IPS-20b (cell line): ENCODE measurements around the gene S100G.
"Not testable (repeated sequence)": the region's sequence is repeated elsewhere in the genome, so short reads cannot be mapped to it uniquely, and the experiment has no call there.

ENCODE experiments used
- H3K27ac ChIP-seq: one replicate; pipeline ENCODE4 v1.5.1; 2013; ENCODE audit warnings: low read length
- H3K27me3 ChIP-seq: 2 replicates; pipeline ENCODE4 v1.6.1; 2013; ENCODE audit warnings: mild to moderate bottlenecking, low read length, inconsistent platforms; ENCODE audit not compliant: insufficient read depth
- H3K36me3 ChIP-seq: 2 replicates; pipeline ENCODE4 v1.6.1; 2013; ENCODE audit warnings: low read depth, mild to moderate bottlenecking, inconsistent platforms, low read length, moderate library complexity; ENCODE audit not compliant: insufficient read depth
- H3K4me1 ChIP-seq: 2 replicates; pipeline ENCODE4 v1.6.1; 2013; ENCODE audit warnings: mild to moderate bottlenecking, control low read depth, inconsistent platforms, low read length, moderate library complexity; ENCODE audit not compliant: insufficient read depth
- H3K4me3 ChIP-seq: 2 replicates; pipeline ENCODE4 v1.5.1; 2013; ENCODE audit warnings: mild to moderate bottlenecking, low read length, inconsistent platforms
- H3K9ac ChIP-seq: 2 replicates; pipeline ENCODE4 v1.6.1; 2013; ENCODE audit warnings: low read depth, mild to moderate bottlenecking, inconsistent platforms, low read length, moderate library complexity
- H3K9me3 ChIP-seq: 2 replicates; pipeline ENCODE4 v1.6.1; 2013; ENCODE audit warnings: mild to moderate bottlenecking, low read depth, low read length, inconsistent platforms; ENCODE audit not compliant: insufficient read depth

Gene S100G, protein sequence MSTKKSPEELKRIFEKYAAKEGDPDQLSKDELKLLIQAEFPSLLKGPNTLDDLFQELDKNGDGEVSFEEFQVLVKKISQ

DNA sequence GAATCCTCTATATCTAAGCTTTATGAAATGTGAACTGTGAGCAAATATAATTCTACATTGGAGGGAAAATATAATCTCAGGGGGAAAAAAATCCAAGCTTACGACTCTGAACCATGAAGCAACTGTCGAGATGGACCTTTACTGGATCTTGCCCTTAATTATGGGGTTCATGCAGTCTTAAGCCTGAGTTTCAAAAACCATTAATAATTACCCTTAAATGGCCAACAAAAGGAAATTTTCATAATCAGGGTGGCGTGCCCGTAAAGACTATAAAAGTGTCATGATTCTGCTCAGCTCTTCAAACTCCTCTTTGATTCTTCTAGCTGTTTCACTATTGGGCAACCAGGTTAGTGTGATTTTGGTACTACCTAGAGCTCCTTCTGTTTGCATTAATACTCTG lies at the start of gene S100G:
Gene S100G (plus strand): TSS at position 301 of the 400 bp plus-strand sequence. CDS start 849 bp downstream, outside the sequence.
- H3K36me3 ChIP-seq: peaks cover 26% of the 10 kb centered on the region
- H3K27ac ChIP-seq: no peak within 1 kb of the TSS
- H3K9me3 ChIP-seq: no peaks in the 10 kb centered on the region
- H3K27me3 ChIP-seq: no peaks in the 10 kb centered on the region
- no peak within 1 kb of the TSS for H3K9ac ChIP-seq
- H3K4me3 ChIP-seq: no peak within 1 kb of the TSS
- H3K4me1 ChIP-seq: no peaks in the 10 kb centered on the region

DNA sequence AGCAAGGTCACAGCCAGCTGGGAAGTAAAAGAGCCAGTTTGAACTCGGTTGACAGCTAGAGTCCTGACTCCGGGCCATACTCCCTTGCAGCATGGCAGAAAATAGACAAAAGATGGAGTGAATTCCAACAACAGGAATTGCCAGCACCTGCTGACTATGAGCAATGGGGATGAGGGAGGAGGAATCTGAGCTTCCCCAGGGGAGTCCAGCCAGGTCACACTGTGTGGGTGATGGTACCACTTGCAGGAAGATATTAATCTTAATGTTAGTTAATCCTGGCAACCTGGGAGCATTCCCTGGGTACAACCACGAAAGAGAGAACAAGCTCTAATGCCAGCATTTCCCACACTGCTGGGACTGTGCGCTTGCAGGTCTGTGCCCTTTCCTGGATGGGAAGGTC lies 48.1 kb upstream of the S100G start:
- Histone ChIP-seq H3K9me3 (no peaks in the 10 kb centered on the region), H3K36me3 (peaks cover 15% of the 10 kb centered on the region; the same call in 1 of the 2 replicates), H3K9ac (no peak overlapping the region), H3K27me3 (no peaks in the 10 kb centered on the region), H3K4me1 (no peaks in the 10 kb centered on the region), H3K27ac (no peak overlapping the region), H3K4me3 (no peak overlapping the region)

DNA sequence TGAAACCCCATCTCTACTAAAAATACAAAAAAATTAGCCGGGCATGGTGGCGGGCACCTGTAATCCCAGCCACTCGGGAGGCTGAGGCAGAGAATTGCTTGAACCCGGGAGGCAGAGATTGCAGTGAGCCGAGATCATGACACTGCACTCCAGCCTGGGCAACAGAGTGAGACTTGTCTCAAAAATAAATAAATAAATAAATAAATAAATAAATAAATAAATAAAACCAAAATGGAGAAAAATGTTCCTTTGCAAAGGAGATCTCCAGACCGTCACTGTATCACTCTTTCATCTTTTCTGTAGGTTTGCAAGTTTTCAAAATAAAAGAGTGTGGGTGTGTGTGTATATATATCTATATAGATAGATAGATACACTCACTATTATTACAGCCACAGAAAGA lies 46.7 kb upstream of the S100G start:
- not testable (repeated sequence) for H3K27me3 ChIP-seq, H3K9me3 ChIP-seq, H3K4me1 ChIP-seq, H3K4me3 ChIP-seq, H3K9ac ChIP-seq, H3K27ac ChIP-seq
- H3K36me3 ChIP-seq: peaks cover 23% of the 10 kb centered on the region; the same call in 1 of the 2 replicates

DNA sequence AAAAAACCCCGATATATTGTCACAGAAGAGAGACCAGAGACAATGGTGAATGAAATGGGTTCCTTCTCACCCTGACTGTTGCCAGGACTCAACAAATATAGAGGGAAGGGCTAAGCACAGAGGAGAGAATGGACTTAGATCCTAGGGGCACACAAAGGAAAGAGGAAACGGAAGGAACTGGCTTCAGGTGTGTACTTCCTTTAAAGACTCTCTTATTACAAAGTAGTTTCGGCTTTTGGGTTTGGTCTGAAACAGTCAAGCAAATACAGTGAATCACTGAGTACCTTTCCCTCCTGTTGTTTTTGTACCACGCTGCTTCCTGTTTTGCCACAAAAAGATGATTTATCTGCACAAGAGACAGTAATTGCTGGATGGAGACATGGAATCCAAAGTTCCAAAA lies 46.1 kb upstream of the S100G start:
- Histone ChIP-seq H3K36me3 (peaks cover 28% of the 10 kb centered on the region; the same call in 1 of the 2 replicates), H3K4me3 (no peak overlapping the region), H3K27me3 (no peaks in the 10 kb centered on the region), H3K4me1 (no peaks in the 10 kb centered on the region), H3K9ac (no peak overlapping the region), H3K9me3 (no peaks in the 10 kb centered on the region), H3K27ac (no peak overlapping the region)

DNA sequence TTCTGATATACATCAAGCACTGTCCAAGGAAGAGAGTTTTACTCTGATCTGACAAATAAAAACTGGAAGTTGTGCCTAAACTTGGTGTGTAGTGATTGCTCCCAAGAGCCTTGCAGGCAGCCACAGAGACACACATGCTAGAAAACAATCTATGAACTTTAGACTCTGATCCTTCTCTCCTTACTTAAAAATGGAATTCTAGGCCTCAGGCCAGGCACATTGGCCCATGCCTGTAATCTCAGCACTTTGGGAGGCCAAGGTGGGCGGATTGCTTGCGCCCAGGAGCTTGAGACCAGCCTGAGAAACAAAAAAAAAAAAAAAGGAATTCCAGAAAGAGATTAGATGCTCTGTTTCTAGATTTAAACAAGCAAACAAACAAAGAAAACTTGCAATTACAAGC lies 45.6 kb upstream of the S100G start:
- Histone ChIP-seq H3K4me3 (no peak overlapping the region), H3K27ac (no peak overlapping the region), H3K9ac (no peak overlapping the region), H3K9me3 (no peaks in the 10 kb centered on the region), H3K36me3 (peaks cover 31% of the 10 kb centered on the region; the same call in 1 of the 2 replicates), H3K27me3 (no peaks in the 10 kb centered on the region), H3K4me1 (no peaks in the 10 kb centered on the region)

DNA sequence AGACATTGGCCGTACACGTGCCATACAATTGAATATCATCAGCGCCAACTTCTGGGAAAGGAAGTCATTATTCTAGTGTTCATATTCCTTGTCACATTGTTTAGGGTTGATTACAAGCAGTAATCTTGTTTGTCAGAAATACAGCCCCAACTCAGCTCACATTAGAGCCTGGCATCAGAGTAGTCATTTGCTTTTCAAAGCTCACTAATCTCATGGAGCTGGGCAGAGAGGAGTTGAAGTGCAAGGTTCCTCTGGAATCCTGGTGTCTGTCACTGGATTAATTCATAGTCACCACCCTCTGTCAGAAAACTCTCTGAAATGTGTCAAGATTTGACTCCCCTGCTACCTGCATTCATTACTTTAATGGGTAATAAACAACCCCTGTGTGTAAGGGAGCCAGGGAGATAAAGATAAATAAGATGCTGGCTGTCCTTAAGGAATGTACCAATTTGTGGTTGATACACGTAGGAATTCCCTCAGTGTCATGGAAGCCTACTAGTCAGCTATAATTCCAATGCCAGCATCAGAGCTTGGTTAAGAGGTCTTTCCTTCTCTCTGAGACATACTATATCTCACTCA lies 43.7 kb upstream of the S100G start:
- Histone ChIP-seq H3K4me1 (no peaks in the 10 kb centered on the region), H3K27me3 (no peaks in the 10 kb centered on the region), H3K36me3 (peaks cover 45% of the 10 kb centered on the region), H3K4me3 (no peak overlapping the region), H3K9ac (no peak overlapping the region), H3K27ac (no peak overlapping the region), H3K9me3 (no peaks in the 10 kb centered on the region)

DNA sequence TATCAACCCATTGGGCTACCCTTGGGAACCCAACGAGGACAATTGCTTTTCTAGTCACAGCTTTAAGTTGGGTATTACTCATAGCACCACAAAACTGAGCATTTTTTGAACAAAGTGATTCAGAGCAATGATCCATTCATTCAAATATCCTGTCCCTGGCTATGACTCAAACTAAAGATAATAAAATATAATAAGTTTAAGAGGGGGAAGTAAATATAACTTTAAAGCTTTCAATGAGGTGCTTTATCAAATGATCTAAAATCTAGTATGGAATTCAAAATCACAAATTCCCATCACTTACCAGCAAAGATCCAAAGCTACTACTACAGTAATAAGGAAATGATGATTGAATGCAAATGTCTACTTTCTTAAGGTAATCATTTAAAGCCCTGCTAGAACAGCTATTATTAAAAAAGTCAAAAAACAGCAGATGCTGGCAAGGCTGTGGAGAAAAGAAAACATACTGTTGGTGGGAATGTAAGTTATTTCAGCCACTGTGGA lies 39.8 kb upstream of the S100G start:
- peaks cover 55% of the 10 kb centered on the region for H3K36me3 ChIP-seq
- no peak overlapping the region for H3K27ac ChIP-seq
- no peak overlapping the region for H3K9ac ChIP-seq
- H3K27me3 ChIP-seq: no peaks in the 10 kb centered on the region
- no peaks in the 10 kb centered on the region for H3K9me3 ChIP-seq
- no peak overlapping the region for H3K4me3 ChIP-seq
- peaks cover 12% of the 10 kb centered on the region; the same call in 1 of the 2 replicates for H3K4me1 ChIP-seq

DNA sequence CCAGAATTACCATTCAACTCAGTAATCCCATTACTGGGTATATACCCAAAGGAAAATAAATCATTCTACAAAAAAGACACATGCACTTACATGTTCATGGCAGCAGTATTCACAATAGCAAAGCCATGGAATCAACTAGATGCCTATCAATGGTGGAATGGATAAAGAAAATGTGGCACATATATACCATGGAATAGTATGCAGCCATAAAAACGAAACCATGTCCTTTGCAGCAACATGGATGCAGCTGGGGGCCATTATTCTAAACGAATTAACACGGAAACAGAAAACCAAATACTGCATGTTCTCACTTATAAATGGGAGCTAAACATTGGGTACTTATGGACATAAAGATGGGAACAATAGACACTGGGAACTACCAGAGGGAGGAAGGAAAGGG lies 39.3 kb upstream of the S100G start:
- H3K9me3 ChIP-seq, H3K27me3 ChIP-seq, H3K27ac ChIP-seq, H3K4me3 ChIP-seq, H3K9ac ChIP-seq: not testable (repeated sequence)
- peaks cover 12% of the 10 kb centered on the region; the same call in 1 of the 2 replicates for H3K4me1 ChIP-seq
- peaks cover 60% of the 10 kb centered on the region for H3K36me3 ChIP-seq

DNA sequence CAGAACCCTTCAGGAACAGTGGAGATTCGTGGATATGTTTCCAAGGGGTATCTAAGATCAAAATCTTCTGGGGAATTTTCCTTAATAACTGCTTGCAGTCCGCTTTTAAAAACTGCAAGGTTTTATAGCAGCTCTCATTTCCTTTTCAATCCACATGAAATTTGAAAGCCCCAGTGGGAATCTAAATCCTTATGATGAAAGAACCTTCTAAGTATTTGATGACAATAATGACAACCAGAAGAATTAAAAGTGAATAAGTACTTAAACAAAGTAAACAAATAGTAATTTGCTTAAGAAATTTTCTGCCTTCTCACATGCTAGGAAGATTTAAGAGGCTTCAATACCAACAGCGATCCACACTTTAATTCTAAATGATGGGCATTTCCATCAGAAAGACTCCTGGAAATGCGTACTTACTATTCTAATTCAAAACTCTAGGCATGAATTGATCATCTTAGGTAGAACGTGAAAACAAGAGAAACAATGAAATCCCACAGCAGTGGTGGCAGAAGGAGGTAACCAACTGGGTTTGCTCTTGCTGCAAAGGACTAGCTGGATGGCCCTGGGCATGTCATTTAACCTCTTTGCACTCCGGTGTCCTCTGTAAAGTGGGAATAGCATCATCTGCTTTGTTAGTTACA lies 37.6 kb upstream of the S100G start:
- Histone ChIP-seq H3K4me1 (peaks cover 12% of the 10 kb centered on the region; the same call in 1 of the 2 replicates), H3K27me3 (no peaks in the 10 kb centered on the region), H3K9me3 (no peaks in the 10 kb centered on the region), H3K9ac (no peak overlapping the region), H3K4me3 (no peak overlapping the region), H3K27ac (no peak overlapping the region), H3K36me3 (peaks cover 61% of the 10 kb centered on the region)

DNA sequence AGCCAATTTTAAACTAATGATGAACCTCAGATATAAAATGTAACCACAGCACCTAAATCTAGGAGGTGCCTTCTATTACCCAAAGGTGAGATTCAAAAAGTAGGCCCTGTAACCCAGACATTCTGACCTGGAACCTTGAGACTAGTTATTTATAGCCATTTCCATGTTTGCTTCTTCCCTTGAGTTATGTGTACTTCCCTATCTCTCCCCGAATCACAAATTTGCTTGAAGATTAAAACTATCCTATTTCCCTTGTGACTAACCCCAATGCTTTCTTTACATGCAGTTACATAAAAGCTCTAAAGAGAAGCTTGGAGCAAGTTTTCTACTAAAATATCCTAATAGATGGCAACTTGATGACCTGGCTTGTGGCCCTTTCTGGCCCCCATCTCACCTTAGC lies 32.6 kb upstream of the S100G start:
- Histone ChIP-seq H3K27me3 (no peaks in the 10 kb centered on the region), H3K9ac (no peak overlapping the region), H3K9me3 (no peaks in the 10 kb centered on the region), H3K27ac (no peak overlapping the region), H3K4me3 (no peak overlapping the region), H3K36me3 (peaks cover 57% of the 10 kb centered on the region), H3K4me1 (peaks cover 7% of the 10 kb centered on the region; the same call in 1 of the 2 replicates)

DNA sequence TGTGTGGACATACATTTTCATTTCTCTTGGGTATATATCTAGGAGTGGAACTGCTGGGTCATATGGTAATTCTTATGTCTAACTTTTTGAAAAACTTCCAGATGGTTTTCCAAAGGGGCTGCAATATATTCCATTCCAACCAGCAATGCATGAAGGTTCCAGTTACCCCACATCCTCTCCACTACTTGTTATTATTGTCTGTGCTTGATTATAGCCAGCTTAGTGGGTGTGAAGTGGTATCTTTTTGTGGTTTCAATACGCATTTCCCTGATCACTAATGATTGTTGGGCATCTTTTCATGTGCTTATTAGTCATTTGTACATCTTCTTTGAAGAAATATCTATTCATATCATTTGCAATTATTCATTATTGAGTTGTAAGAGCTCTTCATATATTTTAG lies 31.5 kb upstream of the S100G start:
- H3K9ac ChIP-seq: no peak overlapping the region
- no peak overlapping the region for H3K4me3 ChIP-seq
- no peaks in the 10 kb centered on the region for H3K27me3 ChIP-seq
- peaks cover 51% of the 10 kb centered on the region for H3K36me3 ChIP-seq
- H3K4me1 ChIP-seq: no peaks in the 10 kb centered on the region; the same call in 1 of the 2 replicates
- H3K9me3 ChIP-seq: no peaks in the 10 kb centered on the region
- no peak overlapping the region for H3K27ac ChIP-seq

DNA sequence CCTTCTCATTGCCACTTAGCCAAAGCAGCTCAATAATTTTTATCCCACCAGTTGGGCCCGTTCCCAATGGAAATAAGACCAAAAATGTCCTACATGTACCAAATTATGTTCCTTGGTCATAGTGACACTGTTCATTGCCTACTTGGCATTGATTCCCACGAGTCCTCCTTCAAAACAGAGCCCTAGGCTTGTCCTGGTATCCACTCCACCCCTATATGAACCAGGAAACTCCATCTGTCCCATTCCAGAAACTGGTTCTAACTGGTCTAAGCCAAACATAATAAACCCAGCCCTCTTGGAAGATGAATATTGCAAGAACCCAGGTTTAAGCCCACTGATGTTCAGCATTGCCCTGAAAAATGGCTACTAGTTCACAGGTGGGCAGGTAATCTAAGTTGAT lies 30.9 kb upstream of the S100G start:
- H3K9ac ChIP-seq: no peak overlapping the region
- H3K4me1 ChIP-seq: no peaks in the 10 kb centered on the region
- H3K4me3 ChIP-seq: no peak overlapping the region
- peaks cover 45% of the 10 kb centered on the region for H3K36me3 ChIP-seq
- H3K27ac ChIP-seq: no peak overlapping the region
- no peaks in the 10 kb centered on the region for H3K27me3 ChIP-seq
- H3K9me3 ChIP-seq: no peaks in the 10 kb centered on the region
